Iris pigment epithelial cell (primary cell): ENCODE measurements around the gene RPS6KA3.
"Not testable (repeated sequence)": the region's sequence is repeated elsewhere in the genome, so short reads cannot be mapped to it uniquely, and the experiment has no call there.

Experiments
- DNase-seq: peaks from one replicate; pipeline ENCODE4 v3.0.0-alpha.2; 2011; ENCODE audit warnings: low read depth

Gene RPS6KA3

DNA sequence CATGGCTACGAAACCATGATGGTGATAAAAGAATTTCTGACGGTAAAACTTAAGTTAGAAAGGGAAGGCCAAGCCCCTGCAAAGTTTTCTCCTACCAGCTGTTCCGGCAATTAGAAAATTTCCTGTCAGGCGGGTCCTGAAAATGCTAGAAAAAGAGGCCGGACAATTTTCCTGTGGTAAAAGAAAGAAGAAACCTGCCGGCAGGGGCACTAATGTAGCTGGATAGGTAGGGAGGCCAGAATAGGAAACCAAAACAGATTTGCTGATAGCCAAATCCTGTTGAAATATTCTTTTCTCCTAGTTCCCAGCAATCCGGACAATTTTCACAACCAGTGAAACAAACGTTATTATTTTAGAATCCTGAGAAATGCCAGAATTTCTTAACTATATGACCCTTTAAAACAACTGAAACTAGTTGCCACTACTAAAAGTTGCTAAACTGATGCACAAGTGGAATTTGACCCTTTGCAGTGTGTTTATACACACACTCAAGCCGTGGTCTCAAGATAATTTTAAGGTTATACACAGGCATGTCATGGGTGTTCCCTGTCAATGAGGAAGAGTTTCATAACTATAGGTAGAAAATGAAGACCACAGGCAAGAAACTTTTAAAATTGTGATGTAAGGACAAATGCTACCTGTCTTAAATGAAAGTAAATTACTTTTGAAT lies 47.7 kb downstream of the RPS6KA3 start:
- DNase-seq, result peak; percentile 21

DNA sequence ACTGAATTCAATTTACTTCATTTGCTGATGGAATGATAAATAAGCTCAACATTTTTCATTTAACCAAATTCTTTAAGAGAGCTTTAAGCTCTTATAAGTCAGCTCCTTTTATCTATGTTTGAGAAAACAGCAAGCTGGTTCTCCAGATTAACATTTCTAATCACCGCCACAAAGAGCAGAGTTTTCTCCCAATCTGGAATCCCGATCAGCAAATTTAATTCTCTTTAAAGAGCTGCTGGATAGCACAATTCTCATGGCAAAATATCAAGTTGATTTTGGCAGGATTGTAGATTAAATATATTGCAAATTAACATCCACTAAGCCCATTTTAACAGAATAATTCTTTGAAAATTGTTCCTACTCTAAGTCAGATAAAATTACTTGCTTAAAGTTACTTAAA lies 48.8 kb downstream of the RPS6KA3 start:
- no peak for DNase-seq

DNA sequence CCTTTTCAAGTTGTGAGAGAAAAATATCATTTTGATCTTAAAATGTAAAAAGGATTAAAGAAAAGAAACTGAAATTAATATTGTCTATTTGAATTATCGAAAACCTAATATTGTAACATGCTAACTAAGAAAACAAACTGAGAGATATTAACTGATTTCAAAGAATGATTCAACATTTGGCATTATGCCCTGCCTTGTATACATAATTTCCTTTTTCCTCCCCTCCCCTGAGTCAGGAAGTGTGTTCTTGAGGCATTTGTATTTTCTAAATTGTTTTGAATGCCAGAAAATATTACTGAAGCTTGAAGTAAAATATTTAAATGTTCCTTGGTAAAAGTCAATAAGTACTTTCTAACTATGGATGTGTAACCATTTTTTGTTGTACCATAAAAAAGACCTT lies 49.4 kb downstream of the RPS6KA3 start:
- DNase-seq, result peak; percentile 79

DNA sequence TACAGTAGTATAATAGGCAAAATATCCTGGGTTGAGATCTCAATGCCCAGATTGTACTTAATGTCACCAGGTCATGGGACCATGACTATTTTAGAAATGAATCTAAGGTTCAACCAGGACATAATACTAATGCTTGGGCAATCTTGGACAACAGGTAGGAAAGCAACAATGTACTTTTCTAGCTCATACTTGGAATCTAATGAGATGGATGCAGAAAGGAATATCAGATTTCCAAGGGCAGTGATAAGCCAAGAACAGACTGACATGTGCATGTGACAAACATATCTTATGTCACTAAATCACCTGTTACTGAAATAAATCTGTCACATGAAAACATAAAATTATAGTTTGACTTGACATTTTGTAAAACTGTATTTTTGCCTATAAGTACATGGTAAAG lies 51.1 kb downstream of the RPS6KA3 start:
- DNase-seq, result no peak

DNA sequence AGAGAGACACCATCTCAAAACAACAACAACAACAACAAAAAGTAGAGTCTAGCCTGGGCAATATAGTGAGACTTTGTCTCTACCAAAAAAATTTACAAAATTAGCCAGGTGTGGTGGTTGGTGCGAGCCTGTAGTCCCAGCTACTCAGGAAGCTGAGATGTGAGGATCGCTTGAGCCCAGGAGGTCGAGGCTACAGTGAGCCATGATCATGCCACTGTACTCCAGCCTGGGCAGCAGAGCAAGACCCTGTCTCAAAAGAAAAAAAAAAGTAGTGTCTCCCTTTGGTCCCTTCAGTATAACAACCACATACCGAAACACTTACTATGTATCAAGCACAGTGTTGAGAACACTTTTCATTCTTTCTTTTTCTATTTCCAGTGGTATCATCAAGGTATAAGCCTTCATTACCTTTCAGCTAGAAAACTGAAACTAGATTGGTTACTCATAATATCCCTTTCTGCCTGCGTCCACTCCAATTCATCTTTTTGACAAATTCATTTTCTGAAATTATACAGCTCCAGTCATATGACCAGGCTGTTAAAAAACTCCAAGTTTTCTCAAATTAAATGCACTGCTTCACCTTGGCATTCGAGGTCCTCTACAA lies 54.1 kb downstream of the RPS6KA3 start:
- no peak for DNase-seq

DNA sequence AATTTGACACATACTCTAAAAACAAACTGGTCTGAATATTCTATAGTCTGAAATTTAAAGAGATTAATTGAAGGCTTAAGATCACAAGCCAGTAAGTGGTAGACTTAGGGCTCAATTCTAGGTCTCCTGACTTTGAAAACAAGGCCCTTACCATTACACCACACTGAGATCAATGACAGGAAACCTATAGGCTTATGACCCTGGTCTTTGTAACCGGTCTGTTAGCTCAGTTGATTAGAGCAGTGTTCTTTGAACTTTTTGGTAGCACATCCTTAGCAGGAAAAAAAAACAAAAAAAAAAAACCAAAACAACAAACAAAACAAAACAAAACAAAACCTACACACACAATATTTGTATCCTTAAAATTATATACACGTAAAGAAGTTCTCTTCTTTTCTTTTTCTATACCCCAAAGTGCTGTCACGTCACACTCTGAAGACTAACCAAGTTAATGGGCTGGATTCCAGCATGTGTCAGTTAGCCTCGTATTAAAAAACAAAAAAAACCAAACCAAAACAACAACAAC lies 55.4 kb downstream of the RPS6KA3 start:
- no peak for DNase-seq

DNA sequence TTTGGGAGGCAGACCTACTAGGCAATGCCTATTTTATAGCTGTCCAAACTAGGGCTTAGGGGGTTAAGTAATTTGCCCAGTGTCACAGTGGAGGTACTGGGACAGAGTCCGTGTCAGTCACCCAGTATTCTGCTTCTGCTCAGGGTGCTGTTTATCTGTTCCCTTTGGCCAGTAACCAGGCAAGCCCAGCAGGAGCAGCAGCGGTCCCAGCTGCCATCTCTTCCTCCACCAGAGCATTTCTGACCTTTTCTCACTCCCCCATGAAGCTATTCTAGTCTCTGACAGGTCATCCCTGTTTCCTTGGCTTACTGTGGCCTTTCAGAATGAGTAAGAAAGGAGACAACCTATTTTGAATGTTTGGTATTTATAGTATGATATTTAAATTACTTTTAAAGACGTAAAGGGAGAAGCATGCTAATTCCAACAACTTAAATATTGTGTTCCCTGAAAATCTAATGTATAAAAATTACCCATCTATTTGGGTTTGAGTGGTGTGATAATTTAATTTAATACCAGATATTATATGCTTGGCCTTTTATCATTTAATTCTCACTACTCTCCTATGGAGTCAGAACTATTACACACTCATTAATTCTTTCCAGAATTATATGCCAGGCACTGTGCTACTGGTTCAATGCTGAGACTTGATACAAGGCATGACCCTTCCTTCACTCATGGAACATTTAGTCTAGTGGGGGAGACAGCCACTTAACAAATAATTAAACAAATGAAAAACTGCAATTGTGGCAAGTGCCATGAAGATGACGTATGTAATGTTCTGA lies 60.6 kb downstream of the RPS6KA3 start:
- DNase-seq, result no peak

DNA sequence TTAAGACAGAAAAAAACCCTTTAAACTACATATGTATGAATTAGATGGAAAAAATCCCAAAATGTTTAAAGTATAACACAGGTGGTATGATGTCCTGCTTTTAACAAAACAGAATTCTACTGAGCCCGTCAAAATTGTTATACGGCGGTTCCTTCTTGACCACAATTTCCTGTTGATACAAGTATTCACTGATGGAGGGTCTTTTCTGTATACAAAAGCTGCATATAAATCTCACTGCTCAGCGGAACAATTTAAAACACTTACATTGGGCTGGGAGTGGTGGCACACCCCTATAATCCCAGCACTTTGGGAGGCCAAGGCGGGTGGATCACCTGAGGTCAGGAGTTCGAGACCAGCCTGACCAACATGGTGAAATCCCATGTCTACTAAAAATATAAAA lies 62.4 kb downstream of the RPS6KA3 start:
- DNase-seq, result no peak

DNA sequence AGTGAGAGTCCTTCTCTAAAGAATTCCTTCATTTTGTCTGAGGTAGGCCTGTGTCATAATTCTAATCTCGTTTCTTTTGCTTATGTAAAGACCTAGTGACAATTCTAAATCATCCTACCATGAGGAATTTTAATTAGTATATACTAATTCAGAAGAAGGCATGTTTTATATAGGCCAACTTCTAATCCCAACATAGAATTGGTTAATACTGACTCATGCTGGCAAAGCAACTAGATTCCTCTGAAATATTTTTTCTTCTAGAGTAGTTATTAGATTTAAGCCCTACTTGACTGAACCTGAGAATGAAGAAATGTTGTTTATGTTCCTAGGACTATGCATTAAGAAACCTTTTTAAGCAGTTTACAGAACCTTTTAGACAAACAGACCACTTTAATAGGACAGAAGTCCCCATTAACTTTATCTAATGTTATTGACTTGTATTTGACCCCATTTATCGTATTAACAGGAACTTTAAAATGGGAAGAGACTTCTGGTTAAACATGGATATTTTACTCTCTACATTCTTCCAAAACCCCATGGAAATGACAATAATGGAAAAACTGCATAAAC lies 69.0 kb downstream of the RPS6KA3 start:
- peak; percentile 41 for DNase-seq

DNA sequence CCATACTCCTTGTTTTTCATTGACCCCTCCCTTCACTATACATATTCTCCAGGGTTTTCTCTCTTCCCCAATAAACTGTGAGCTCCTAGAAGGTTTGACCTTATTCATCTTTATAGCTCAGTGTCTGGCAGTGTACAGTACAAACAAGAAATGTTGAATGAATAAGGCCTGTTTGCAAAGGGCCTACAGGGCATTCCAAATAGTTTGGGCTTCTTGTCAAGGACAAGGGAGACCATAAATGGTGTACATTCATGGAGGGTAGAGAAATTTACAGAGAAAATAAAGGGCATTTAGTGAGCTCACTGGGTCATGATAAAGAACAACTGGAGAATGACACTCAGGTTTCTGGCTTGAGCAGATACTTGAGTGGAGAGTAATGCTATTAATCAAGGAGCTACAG lies 77.5 kb downstream of the RPS6KA3 start:
- no peak for DNase-seq

DNA sequence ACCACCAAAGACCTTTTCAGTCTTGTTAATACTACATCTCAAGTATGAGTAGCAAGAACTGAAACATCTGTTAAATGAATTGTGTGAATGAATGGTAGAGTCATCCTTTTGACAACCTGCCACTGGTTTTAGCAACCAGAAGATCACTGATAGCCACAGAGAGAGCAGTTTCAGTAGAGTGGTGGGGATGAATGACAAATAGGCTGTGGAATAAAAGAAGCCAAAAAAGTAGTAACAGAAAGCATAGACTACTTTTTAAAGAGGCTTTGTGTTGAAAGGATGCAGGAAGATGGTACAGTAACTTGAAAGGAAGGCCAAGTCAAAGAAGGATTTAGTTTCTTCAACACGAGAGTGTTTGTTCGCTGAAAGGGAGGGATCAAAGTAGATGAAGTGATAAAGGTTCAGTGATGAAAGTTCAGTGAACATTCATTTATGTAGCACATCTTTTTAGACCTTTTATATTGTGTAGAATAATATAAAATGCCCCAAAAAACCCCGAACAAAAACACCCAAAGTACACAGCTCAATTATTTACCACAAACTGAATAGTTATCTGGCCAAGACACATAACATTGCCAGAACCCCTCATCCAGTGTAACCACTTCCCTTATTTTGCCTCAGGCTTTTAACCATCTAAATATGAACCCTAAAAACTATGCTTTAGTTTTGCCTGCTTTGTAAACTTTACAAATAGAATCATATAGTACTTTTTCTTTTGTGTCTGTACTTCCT lies 84.9 kb downstream of the RPS6KA3 start:
- DNase-seq, result no peak

DNA sequence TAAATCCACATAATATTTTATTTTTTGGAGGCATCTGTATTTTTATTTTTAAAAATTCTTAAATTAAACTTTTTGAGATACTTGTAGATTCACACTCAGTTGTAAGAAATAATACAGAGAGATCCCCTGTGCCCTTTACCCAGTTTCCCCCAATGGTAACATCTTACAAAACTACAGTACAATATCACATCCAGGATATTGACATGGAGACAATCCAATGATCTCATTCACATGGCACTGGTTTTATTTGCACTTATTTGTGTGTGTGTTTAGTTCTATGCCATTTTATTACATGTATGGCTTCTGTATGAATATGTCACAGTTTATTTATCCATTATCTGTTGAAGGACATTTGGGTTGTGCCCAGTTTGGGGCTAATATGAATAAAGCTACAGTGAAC lies 89.6 kb downstream of the RPS6KA3 start:
- DNase-seq, result no peak

DNA sequence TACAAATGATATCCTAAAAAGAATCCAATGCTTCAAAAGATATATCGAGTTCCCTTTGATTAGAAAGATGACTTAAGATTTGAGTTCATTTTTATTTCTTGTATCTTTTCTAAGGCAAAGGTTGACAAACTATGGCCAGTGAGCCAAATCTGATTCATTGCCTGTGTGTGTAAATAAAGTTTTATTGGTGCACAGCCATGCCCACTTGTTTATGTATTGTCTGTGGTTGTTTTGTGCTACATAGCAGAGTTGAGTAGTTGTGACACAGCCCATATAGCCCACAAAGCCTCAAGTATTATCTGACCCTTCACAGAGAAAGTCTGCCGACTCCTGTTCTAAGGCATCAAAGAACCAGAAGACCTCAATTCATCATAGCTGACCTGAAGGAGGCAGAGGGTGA lies 92.9 kb downstream of the RPS6KA3 start:
- DNase-seq, result no peak

DNA sequence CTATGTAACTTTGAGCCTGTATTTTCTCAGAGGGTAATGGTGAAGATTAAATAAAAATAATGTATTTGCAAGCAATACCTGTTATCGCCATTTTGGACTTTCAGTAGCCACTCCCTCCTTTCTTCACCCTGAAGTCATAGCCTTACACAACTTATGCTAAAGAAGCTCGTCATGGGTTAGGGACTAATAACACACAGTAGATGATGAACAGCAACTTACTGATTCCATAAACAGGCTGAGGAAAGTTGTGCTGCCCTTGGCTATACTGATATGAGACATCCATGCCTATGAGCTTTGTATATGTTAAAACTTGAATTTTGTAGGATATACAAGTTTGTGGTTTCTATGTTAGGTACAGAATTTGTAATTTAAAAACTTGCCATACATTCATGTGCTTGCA lies 93.4 kb downstream of the RPS6KA3 start:
- no peak for DNase-seq

DNA sequence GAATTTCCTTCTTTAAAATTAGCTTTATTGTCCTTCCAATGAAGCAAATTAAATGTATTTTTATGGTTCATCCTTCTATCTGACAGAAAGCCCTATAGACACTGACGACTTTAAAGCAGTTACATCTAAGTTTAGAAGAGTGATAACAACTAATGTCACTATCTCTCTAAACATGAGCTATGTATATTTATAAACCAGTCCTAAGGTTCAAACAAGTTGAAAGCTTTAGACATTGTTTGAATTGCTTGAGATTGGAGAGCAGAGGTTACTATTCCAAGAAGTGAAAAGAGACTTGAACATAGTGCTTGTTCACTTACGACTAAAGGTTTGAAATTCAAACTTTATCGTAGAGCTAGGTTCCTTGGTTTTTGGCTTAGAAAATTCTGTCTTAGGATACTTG lies 94.8 kb downstream of the RPS6KA3 start:
- no peak for DNase-seq

DNA sequence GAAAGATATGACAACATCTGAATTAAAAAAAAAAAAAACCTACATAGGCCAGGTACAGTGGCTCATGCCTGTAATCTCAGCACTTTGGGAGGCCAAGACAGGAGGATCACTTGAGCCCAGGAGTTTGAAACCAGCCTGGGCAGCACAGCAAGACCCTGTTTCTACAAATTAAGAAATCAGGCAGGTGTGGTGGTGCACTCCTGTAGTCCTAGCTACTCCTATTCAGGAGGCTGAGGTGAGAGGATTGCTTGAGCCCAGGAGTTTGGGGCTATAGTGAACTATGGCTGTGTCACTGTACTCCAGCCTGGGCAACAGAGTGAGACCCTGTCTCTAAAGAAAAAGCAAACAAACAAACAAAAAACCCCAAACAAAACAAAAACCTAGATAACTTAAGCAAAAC lies 104.2 kb downstream of the RPS6KA3 start:
- DNase-seq, result not testable (repeated sequence)

DNA sequence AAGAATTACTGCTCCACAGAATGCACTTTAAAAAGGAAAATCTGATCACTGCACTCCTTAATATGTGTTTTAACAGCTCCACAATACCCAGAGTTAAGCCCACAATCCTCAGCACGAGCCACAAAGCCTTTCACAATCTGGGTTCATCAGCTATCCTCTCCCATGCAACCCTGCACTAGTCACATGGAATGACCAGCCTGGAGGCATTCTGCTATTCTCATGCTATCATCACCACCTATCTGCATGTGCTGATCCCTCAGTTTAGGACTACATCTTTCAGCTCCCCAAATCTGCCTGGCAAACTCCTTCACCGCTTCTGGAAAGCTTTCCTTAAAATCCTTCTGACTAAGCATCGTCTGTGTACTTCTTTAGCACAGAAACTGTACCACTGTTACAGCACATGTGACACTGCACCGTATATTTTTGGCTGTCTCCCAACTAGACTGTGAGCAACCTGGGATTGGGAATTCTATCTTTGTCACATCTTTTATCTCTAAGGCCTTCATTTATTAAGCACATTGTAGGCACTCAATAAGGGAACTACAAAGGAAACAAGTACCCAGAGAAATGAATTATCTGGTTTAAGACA lies 106.8 kb downstream of the RPS6KA3 start:
- no peak for DNase-seq

DNA sequence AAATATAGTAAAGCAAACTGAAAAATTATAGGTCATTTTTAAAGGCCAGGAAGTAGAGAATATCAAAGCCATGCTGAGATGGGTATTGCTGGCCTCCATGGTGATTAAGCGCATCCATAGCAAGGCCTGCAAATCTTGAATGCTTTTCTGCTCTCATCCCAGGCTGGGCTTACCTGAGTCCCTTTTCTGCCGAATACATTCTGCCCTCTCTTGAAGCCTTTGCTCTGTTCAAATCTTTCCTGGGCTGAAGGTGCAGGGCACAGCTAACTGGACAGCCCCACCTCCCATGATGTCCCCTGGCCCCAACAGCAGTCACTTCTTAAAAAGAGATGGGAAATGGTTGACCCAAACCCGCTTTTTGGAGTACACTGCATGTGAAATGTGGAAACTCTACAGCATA lies 115.0 kb downstream of the RPS6KA3 start:
- no peak for DNase-seq

DNA sequence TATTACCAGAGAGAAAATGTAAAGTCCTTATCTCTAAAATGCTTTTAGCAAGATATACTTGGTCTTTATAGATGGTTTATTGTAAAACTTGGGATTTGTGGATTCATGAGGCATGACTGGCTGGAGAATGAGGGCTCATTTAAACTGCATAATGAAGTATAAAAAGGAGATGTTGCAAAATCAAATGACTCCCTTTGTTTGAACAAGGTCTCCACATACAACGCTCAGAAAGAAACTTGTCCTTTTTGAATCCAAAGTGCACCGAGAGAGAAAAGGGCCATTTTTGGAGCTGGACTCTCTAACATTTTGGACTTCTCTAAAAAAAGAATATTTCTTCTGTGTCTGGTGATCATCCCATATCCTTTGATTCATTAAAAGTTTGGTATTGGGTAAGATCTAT lies 117.4 kb downstream of the RPS6KA3 start:
- DNase-seq, result no peak

DNA sequence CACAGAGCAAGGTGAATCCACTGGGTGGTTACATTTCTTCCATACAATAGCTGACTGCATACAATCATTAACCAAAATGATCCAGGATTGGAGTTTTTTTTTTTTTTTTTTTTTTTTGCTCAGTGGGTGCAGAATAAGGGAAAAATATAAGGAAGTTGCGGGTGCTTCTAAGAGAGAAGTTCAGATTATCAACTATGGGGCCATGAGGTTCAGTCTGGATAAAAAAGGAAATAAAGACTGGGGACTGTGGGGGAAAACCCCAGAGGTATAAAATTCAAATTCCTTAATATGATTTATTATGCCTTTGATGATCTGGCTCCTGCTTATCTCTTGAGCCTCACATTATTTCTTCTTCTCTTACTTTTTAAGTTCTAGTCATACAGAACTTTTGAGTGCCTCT lies 119.1 kb downstream of the RPS6KA3 start:
- no peak for DNase-seq

DNA sequence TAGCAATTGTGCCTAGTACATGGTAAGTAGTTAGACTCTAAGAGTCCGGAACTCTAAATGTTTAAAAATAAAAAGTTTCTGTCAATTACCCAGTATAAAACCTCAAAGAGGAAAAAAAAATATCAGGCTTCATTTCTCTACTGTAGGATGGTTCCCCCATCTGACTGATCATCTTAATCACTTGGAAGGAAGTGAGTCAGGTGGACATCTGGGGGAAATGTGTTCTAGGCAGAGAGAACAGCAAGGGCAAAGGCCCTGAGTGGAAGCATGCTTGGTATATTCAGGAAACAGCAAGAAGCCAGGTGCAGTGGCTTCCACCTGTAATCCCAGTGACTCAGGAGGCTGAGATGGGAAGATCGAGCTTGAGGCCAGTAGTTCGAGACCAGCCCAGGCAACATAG lies 122.2 kb downstream of the RPS6KA3 start:
- DNase-seq, result peak; percentile 76

DNA sequence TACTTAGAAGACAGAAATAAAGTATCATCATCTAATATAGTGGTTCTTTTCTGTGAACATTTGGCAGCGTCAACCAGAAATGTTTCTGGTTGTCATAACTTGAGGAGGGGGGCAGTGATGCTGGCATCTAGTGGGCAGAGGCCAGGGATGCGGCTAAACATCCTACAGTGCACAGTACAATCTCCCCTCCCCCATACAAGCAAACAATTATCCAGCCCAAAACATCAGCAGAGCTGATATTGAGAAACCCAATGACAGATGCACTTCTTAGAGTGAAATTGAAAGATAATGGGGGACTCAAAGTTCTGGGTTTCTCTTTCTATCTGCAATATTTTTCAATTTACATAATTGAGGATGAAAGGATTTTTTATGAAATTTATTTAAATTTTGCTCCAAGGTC lies 123.1 kb downstream of the RPS6KA3 start:
- no peak for DNase-seq
